Smooth muscle cell (in vitro differentiated cells): Measurements from ENCODE around the gene CD82. TPM values are rescaled to one million over a fixed set of nuclear protein-coding genes. Genes with fewer than 3 reads are reported as not detected.

Experiments used
- DNase-seq: peaks from one replicate; lab custom pipeline; 2025; ENCODE audit not compliant: unreplicated experiment; lab: John Stamatoyannopoulos, UW
- H2AFZ ChIP-seq: fragments of 200-600 bp; sonication (generic); 2 replicates; pipeline ENCODE4 v1.6.0; 2016; ENCODE audit warnings: antibody characterized with exemption, low read depth, mild to moderate bottlenecking
- H3F3A ChIP-seq: fragments of 200-600 bp; sonication (generic); 2 replicates; pipeline ENCODE4 v1.6.0; 2017; ENCODE audit warnings: antibody characterized with exemption, low read depth
- H3K27ac ChIP-seq: fragments of 200-600 bp; sonication (generic); 2 replicates; pipeline ENCODE4 v1.5.1; 2016; ENCODE audit warnings: low read depth, mild to moderate bottlenecking
- H3K27me3 ChIP-seq: fragments of 200-600 bp; sonication (generic); 2 replicates; pipeline ENCODE4 v1.6.1; 2016; ENCODE audit warnings: low read depth, mild to moderate bottlenecking
- H3K36me3 ChIP-seq: fragments of 200-600 bp; sonication (generic); 2 replicates; pipeline ENCODE4 v1.5.1; 2016; ENCODE audit warnings: low read depth
- H3K4me1 ChIP-seq: fragments of 200-600 bp; sonication (generic); 2 replicates; pipeline ENCODE4 v1.5.1; 2016; ENCODE audit warnings: low read depth
- H3K4me2 ChIP-seq: fragments of 200-600 bp; sonication (generic); 2 replicates; pipeline ENCODE4 v1.6.0; 2016; ENCODE audit warnings: mild to moderate bottlenecking
- H3K4me3 ChIP-seq: fragments of 200-600 bp; sonication (generic); 2 replicates; pipeline ENCODE4 v1.5.1; 2016; ENCODE audit warnings: mild to moderate bottlenecking
- H3K79me2 ChIP-seq: fragments of 200-600 bp; sonication (generic); 2 replicates; pipeline ENCODE4 v1.6.0; 2016; ENCODE audit warnings: low read depth, mild to moderate bottlenecking
- H3K9ac ChIP-seq: fragments of 200-600 bp; sonication (generic); 2 replicates; pipeline ENCODE4 v1.6.0; 2016; ENCODE audit warnings: low read depth
- H3K9me3 ChIP-seq: fragments of 200-600 bp; sonication (generic); replicated peaks from 2 replicates; pipeline ENCODE4 v1.5.1; 2016; ENCODE audit warnings: low read depth
- H4K20me1 ChIP-seq: fragments of 200-600 bp; sonication (generic); 2 replicates; pipeline ENCODE4 v1.6.0; 2016; ENCODE audit warnings: low read depth
- WGBS: methylation state at CpG from one replicate; pipeline ENCODE4 v1.1.7; 2016; ENCODE audit warnings: low lambda C conversion rate; 5-methylcytosine and 5-hydroxymethylcytosine counted together
- polyA plus RNA-seq: library from polyadenylated mRNA; unstranded; fragments of >200 nt; fragmentation: Nextera tagmentation; extraction: Ambion mirVana; gene quantifications from 2 replicates; pipeline ENCODE4 v1.2.1, GENCODE V29; 2016
- total RNA-seq: library from RNA; depleted of rRNA; stranded (reverse); fragments of >200 nt; gene quantifications from 2 replicates; pipeline ENCODE4 v1.2.3, GENCODE V29; 2014
- TF ChIP-seq, protein P1 (sequence below): fragments of 200-600 bp; sonication (generic); IDR thresholded peaks from 2 replicates; pipeline ENCODE4 v1.5.1; 2017; ENCODE audit warnings: borderline replicate concordance, mild to moderate bottlenecking, antibody characterized with exemption; ENCODE audit not compliant: insufficient read depth, poor library complexity, severe bottlenecking

Gene CD82
- total and polyA plus RNA-seq, 2 experiments from 2014 or later, result 58.6 to 270 TPM

DNA sequence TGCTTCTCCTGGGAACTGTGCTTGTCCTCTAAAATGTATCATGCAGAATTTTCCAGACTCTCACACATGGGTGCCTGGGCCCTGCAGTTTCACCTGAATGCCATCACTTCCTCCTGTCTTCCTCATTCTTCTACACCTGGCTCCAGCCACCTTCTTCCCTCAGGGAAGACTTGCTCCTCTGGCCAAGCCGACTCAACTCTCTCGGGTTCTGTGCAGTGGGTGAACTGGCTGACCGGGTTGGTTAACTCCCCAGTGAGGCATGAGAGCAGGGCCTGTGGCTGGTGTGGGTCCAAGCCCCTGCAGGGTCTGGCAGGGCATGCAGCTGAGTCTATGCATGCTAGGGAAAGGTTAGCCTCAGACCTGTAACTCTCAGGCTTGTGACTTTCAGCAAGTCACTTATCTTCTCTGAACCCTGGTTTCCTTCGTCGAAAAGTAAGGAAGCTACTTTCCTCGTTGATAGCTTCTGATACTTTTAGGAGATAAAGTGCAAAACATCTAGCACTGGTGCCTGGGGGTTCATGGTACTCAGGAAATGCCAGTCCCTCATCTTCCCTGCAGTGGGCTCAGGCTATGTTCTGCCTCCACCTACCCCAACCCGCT is 11.9 kb downstream of the CD82 start:
- Histone ChIP-seq H2AFZ (no peak overlapping the region), H3K9ac (no peak overlapping the region), H3K27me3 (no peaks in the 10 kb centered on the region), H3K4me3 (no peak overlapping the region), H3K36me3 (no peaks in the 10 kb centered on the region), H3F3A (no peaks in the 10 kb centered on the region), H4K20me1 (peaks cover 13% of the 10 kb centered on the region), H3K4me1 (peaks cover 15% of the 10 kb centered on the region), H3K4me2 (no peak overlapping the region), H3K79me2 (peaks cover 22% of the 10 kb centered on the region), H3K27ac (no peak overlapping the region), H3K9me3 (no peaks in the 10 kb centered on the region)
- TF ChIP-seq, protein P1, sequence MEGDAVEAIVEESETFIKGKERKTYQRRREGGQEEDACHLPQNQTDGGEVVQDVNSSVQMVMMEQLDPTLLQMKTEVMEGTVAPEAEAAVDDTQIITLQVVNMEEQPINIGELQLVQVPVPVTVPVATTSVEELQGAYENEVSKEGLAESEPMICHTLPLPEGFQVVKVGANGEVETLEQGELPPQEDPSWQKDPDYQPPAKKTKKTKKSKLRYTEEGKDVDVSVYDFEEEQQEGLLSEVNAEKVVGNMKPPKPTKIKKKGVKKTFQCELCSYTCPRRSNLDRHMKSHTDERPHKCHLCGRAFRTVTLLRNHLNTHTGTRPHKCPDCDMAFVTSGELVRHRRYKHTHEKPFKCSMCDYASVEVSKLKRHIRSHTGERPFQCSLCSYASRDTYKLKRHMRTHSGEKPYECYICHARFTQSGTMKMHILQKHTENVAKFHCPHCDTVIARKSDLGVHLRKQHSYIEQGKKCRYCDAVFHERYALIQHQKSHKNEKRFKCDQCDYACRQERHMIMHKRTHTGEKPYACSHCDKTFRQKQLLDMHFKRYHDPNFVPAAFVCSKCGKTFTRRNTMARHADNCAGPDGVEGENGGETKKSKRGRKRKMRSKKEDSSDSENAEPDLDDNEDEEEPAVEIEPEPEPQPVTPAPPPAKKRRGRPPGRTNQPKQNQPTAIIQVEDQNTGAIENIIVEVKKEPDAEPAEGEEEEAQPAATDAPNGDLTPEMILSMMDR, result no peak
- WGBS, result 77% methylated on average over 7 of the region's 7 CpGs
- no peak for DNase-seq

DNA sequence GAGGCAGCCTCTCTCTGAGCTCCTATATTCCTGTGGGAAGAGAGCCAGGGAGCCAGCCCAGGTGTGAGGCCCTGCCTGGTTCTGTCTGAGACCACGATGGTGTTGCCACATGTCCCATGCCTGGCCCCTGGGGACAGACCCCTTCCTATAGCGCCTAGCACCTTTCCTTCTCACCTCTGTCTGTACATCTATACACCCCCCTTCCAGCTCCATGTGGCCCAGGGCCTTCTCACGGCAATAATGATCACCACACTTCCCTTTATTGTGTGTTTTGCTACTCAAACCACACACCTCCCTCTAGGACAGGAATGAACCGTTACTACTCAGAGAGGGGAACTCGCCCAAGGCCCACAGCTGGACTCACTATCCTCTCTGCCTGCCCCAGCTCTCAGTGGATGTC is 12.8 kb downstream of the CD82 start:
- DNase-seq, result no peak
- Histone ChIP-seq H4K20me1 (peaks cover 18% of the 10 kb centered on the region), H3K4me2 (no peak overlapping the region), H3K36me3 (no peaks in the 10 kb centered on the region), H3K9me3 (no peaks in the 10 kb centered on the region), H3K4me3 (no peak overlapping the region), H2AFZ (no peak overlapping the region), H3K27ac (no peak overlapping the region), H3F3A (no peaks in the 10 kb centered on the region), H3K79me2 (peaks cover 13% of the 10 kb centered on the region), H3K4me1 (peaks cover 15% of the 10 kb centered on the region), H3K27me3 (no peaks in the 10 kb centered on the region), H3K9ac (no peak overlapping the region)
- TF ChIP-seq, protein P1, result no peak
- WGBS, result 92% methylated on average over 5 of the region's 5 CpGs

DNA sequence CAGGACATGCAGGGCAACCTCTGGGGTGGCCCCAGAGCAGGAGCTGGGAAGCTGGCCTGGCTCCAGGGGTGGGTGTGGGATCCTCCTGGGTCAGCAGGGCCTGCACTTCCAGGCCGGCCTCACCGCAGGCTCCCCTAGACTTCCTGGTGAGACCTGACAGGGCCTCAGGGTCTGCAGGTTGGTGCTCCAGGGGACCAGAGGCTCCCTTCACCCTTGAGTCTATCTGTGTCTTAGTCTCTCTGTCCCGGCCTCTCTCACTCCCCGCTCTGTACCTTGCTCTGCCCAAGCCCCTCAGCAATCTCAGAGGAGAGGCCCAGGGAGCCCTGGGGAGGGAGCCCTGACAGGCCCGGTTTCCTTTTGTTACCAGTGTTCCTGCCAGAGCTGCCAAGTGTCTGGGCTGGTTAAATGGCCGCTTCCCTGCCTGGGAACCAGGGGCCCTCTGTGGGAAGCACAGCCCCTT is 13.9 kb downstream of the CD82 start:
- H3K79me2 ChIP-seq, result peaks cover 10% of the 10 kb centered on the region
- no peaks in the 10 kb centered on the region for H3K36me3 ChIP-seq
- H3K27ac ChIP-seq, result no peak overlapping the region

More for the DNA sequence above, 13.9 kb downstream of the CD82 start:
- WGBS, result 74% methylated on average over 6 of the region's 6 CpGs
- DNase-seq, result no peak
- TF ChIP-seq, protein P1, result no peak
- Histone ChIP-seq H2AFZ (no peak overlapping the region), H3K27me3 (no peaks in the 10 kb centered on the region), H3K4me2 (no peak overlapping the region), H4K20me1 (peaks cover 24% of the 10 kb centered on the region), H3K9ac (no peak overlapping the region), H3F3A (no peaks in the 10 kb centered on the region), H3K4me1 (peaks cover 9% of the 10 kb centered on the region), H3K9me3 (no peaks in the 10 kb centered on the region), H3K4me3 (no peak overlapping the region)
